H1 (cell line): ENCODE data around the gene PDXDC1. TPM values are rescaled to one million over a fixed set of nuclear protein-coding genes. Genes with fewer than 3 reads are reported as not detected.
"Not testable (repeated sequence)": the region's sequence is repeated elsewhere in the genome, so short reads cannot be mapped to it uniquely, and the experiment has no call there.

Experiments
- CTCF ChIA-PET: fragments of 300-600 bp; sonication (Branson Sonifier 250); formaldehyde crosslinking; loops from one replicate; lab custom pipeline; 2021; ENCODE audit not compliant: partially characterized antibody; lab: Charles Lee
- POLR2A ChIA-PET: fragments of 300-600 bp; sonication (Branson Sonifier 250); formaldehyde crosslinking; loops from one replicate; lab custom pipeline; 2021; ENCODE audit warnings: inconsistent platforms; ENCODE audit not compliant: partially characterized antibody; lab: Charles Lee
- DNase-seq, 2 experiments: peaks; one replicate each; pipeline versions ENCODE4 v3.0.0 to v3.0.0-alpha.2; 2010 to 2022; ENCODE audit warnings: low spot score in 2 of 2, low read depth in 1 of 2, mixed read lengths in 1 of 2
- FAIRE-seq: peaks from 2 replicates; lab custom pipeline; 2011; peaks lifted over from hg19 to GRCh38; lab: Jason Lieb, UNC
- H2AFZ ChIP-seq: 2 replicates; pipeline ENCODE4 v1.8.1; 2012; ENCODE audit warnings: low read length, inconsistent platforms
- H2AK5ac ChIP-seq: 2 replicates; pipeline ENCODE4 v1.6.1; 2013; ENCODE audit warnings: low read depth, low read length
- H2BK120ac ChIP-seq: replicated peaks from 2 replicates; pipeline ENCODE3; 2013; ENCODE audit warnings: low read depth, low read length, inconsistent platforms
- H2BK12ac ChIP-seq: 2 replicates; pipeline ENCODE4 v1.6.1; 2013; ENCODE audit warnings: low read depth, low read length
- H2BK15ac ChIP-seq: 2 replicates; pipeline ENCODE4 v1.6.1; 2013; ENCODE audit warnings: low read length
- H2BK20ac ChIP-seq: 2 replicates; pipeline ENCODE4 v1.6.1; 2013; ENCODE audit warnings: low read length
- H2BK5ac ChIP-seq: 2 replicates; pipeline ENCODE4 v1.6.1; 2013; ENCODE audit warnings: low read depth, low read length
- H3K14ac ChIP-seq: 2 replicates; pipeline ENCODE4 v1.6.1; 2013; ENCODE audit warnings: inconsistent platforms; ENCODE audit not compliant: insufficient read length
- H3K18ac ChIP-seq: 2 replicates; pipeline ENCODE4 v1.6.1; 2013; ENCODE audit warnings: low read length; ENCODE audit errors: extremely low read depth
- H3K23ac ChIP-seq: 2 replicates; pipeline ENCODE4 v1.6.1; 2013; ENCODE audit warnings: inconsistent platforms; ENCODE audit not compliant: insufficient read length
- H3K23me2 ChIP-seq: 2 replicates; pipeline ENCODE4 v1.6.1; 2013; ENCODE audit warnings: low read depth, low read length
- H3K27ac ChIP-seq: 2 replicates; pipeline ENCODE4 v1.6.1; 2011; ENCODE audit warnings: low read depth, low read length, inconsistent platforms
- H3K27me3 ChIP-seq, 4 experiments: replicated peaks in 1 of 4; 1 replicate in 1 of 4; 2 replicates in 3 of 4; pipeline versions ENCODE4 v1.6.1 to v1.8.1; 2011 to 2013; ENCODE audit warnings: low read length in 3 of 4, mild to moderate bottlenecking in 3 of 4, inconsistent platforms in 2 of 4, mixed read lengths in 2 of 4, moderate library complexity in 1 of 4; ENCODE audit not compliant: control insufficient read depth in 3 of 4, insufficient read depth in 3 of 4; ENCODE audit errors: extremely low read depth in 1 of 4
- H3K36me3 ChIP-seq, 4 experiments: 2 replicates each; pipeline versions ENCODE4 v1.6.1 to v1.8.1; 2011 to 2013; ENCODE audit warnings: mild to moderate bottlenecking in 4 of 4, low read length in 3 of 4, moderate library complexity in 2 of 4, control low read depth in 1 of 4, inconsistent platforms in 1 of 4; ENCODE audit not compliant: insufficient read depth in 4 of 4, control insufficient read depth in 2 of 4
- H3K4ac ChIP-seq: replicated peaks from 2 replicates; pipeline ENCODE3; 2013; ENCODE audit warnings: low read length, low read depth, mixed read lengths, inconsistent platforms; ENCODE audit not compliant: insufficient read length
- H3K4me1 ChIP-seq, 4 experiments: replicated peaks in 1 of 4; 1 replicate in 1 of 4; 2 replicates in 3 of 4; pipeline versions ENCODE4 v1.6.1 to v1.8.1; 2011 to 2013; ENCODE audit warnings: low read length in 3 of 4, inconsistent platforms in 2 of 4, mixed read lengths in 1 of 4; ENCODE audit not compliant: insufficient read depth in 4 of 4, control insufficient read depth in 3 of 4
- H3K4me2 ChIP-seq, 2 experiments: 2 replicates each; pipeline versions ENCODE4 v1.6.1 to v1.8.1; 2011 to 2013; ENCODE audit warnings: low read depth in 2 of 2, low read length in 2 of 2, control low read depth in 1 of 2, inconsistent platforms in 1 of 2, mild to moderate bottlenecking in 1 of 2; ENCODE audit not compliant: insufficient read depth in 1 of 2
- H3K4me3 ChIP-seq, 4 experiments: fragments of 200-600, 300-600 bp in 1 of 4; sonication (generic), shearing (Covaris generic), sonication (Bioruptor Twin) in 1 of 4; 2 replicates each; pipeline versions ENCODE4 v1.5.1 to v1.8.1; 2011 to 2016; ENCODE audit warnings: low read length in 4 of 4, low read depth in 3 of 4, control low read depth in 2 of 4, inconsistent platforms in 2 of 4, mild to moderate bottlenecking in 2 of 4, mixed read lengths in 1 of 4, moderate library complexity in 1 of 4; ENCODE audit not compliant: insufficient read depth in 2 of 4; ENCODE audit errors: extremely low read depth in 1 of 4
- H3K56ac ChIP-seq: replicated peaks from 2 replicates; pipeline ENCODE3; 2013; ENCODE audit warnings: low read depth, mild to moderate bottlenecking, mixed read lengths, low read length, inconsistent platforms; ENCODE audit not compliant: insufficient read length
- H3K79me1 ChIP-seq: 2 replicates; pipeline ENCODE4 v1.6.1; 2013; ENCODE audit warnings: low read depth, low read length, control low read depth
- H3K79me2 ChIP-seq, 2 experiments: 2 replicates each; pipeline versions ENCODE4 v1.6.1 to v1.8.1; 2012 to 2013; ENCODE audit warnings: low read length in 2 of 2, mild to moderate bottlenecking in 2 of 2, inconsistent platforms in 1 of 2; ENCODE audit not compliant: insufficient read depth in 2 of 2, control insufficient read depth in 1 of 2
- H3K9ac ChIP-seq, 4 experiments: replicated peaks in 1 of 4; 1 replicate in 1 of 4; 2 replicates in 3 of 4; pipeline versions ENCODE4 v1.6.1 to v1.8.1; 2011 to 2013; ENCODE audit warnings: low read depth in 3 of 4, low read length in 3 of 4, control low read depth in 2 of 4, mild to moderate bottlenecking in 2 of 4, moderate library complexity in 2 of 4, inconsistent platforms in 1 of 4; ENCODE audit errors: extremely low read depth in 1 of 4
- H3K9me3 ChIP-seq, 2 experiments: 2 replicates each; pipeline versions ENCODE4 v1.6.1 to v1.8.1; 2012 to 2013; ENCODE audit warnings: mild to moderate bottlenecking in 2 of 2, moderate library complexity in 2 of 2, control low read depth in 1 of 2, inconsistent platforms in 1 of 2, low read depth in 1 of 2, low read length in 1 of 2, mixed read lengths in 1 of 2; ENCODE audit not compliant: insufficient read depth in 2 of 2
- H4K20me1 ChIP-seq, 2 experiments: replicated peaks in 1 of 2; 2 replicates each; pipeline versions ENCODE3 to v1.8.1; 2011 to 2013; ENCODE audit warnings: inconsistent platforms in 2 of 2, low read length in 2 of 2, mild to moderate bottlenecking in 1 of 2; ENCODE audit not compliant: insufficient read depth in 2 of 2, control insufficient read depth in 1 of 2
- H4K5ac ChIP-seq: 2 replicates; pipeline ENCODE4 v1.6.1; 2013; ENCODE audit warnings: low read length, low read depth, mixed read lengths, inconsistent platforms; ENCODE audit not compliant: insufficient read length
- H4K8ac ChIP-seq: 2 replicates; pipeline ENCODE4 v1.8.0; 2013; ENCODE audit warnings: mild to moderate bottlenecking, moderate library complexity, low read length, inconsistent platforms; ENCODE audit not compliant: insufficient read depth; ENCODE audit errors: extremely low read depth
- H4K91ac ChIP-seq: replicated peaks from 2 replicates; pipeline ENCODE3; 2013; ENCODE audit warnings: low read length, mixed read lengths, inconsistent platforms; ENCODE audit not compliant: insufficient read length
- WGBS, 2 experiments: shearing (Covaris generic) in 1 of 2; methylation state at CpG; one replicate each; pipeline versions ENCODE4 v1.1.6 to v1.1.7; 2013 to 2015; ENCODE audit warnings: low lambda C conversion rate in 2 of 2, mixed read lengths in 2 of 2, inconsistent platforms in 1 of 2, low coverage in 1 of 2, missing lambda C conversion rate in 1 of 2; ENCODE audit not compliant: insufficient replicate concordance in 2 of 2, insufficient coverage in 1 of 2, insufficient read length in 1 of 2; ENCODE audit errors: extremely low coverage in 1 of 2, missing lambda C conversion rate in 1 of 2; 5-methylcytosine and 5-hydroxymethylcytosine counted together
- polyA plus RNA-seq, 7 experiments: library from polyadenylated mRNA; depleted of rRNA in 3 of 7; stranded (reverse) in 5 of 7; unstranded in 2 of 7; fragments of >200 nt in 5 of 7; fragments of 200-250 nt in 2 of 7; gene quantifications; 1 replicate in 5 of 7; 2 replicates in 1 of 7; 4 replicates in 1 of 7; pipeline versions ENCODE4 v1.2.1 to v1.2.3, GENCODE V29; 2011 to 2013; ENCODE audit warnings: missing spikeins in 2 of 7, mixed read lengths in 2 of 7
- total RNA-seq: library from RNA; stranded (reverse); fragmentation: NEBNext Ultra II Directional; extraction: Animal tissue kit (Norgen Biotek cat#: 25700); gene quantifications from 2 replicates; pipeline ENCODE4 v1.2.1, GENCODE V29; 2021

Gene PDXDC1
- total and polyA plus RNA-seq, 2 of the 8 experiments (the other 6 are each of a cell fraction or from before 2014, with no cell fraction given): 56.6 to 118 TPM

DNA sequence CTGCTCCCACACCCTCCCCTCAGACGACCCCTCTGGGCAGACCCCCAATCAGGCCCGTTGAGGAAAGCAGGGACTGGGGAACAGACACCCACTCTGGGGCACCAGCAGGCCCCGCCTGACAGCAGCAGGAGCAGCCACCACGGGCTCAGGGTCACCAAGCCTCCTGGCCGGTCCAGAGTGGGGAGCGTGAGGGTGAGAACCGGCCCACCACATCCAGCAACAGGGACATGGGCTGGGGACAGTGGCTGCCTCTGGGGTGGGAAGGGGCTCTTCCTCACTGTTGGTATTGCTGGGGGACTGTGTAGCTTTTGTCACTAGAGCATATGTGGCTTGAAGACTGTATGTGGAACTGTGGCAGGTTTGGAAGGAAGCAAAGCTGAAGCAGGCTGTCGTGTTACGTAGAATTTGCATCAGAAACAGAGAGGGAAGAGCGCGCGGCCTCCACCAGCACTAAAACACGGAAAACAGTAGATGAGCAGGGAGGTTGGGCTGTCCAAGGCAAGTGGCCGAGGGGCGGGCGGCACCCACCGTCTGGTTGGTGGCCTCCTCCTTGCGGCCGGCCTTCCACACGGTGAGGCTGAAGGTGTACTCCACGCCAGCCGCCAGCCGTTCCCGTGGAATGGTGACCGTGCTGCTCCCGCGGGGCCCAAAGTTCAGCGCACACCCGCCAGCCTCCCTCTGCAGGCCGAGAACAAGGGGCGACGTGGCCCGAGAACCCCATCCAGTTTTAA lies 160.1 kb downstream of the PDXDC1 start:
- not testable (repeated sequence) for H2BK120ac ChIP-seq

More for the DNA sequence above, 160.1 kb downstream of the PDXDC1 start:
- FAIRE-seq, H3K79me1 ChIP-seq, H2BK20ac ChIP-seq, H4K91ac ChIP-seq, H3K23me2 ChIP-seq, H4K5ac ChIP-seq, CTCF ChIA-PET, H2AFZ ChIP-seq, H3K4me3 ChIP-seq, H3K14ac ChIP-seq, H3K4ac ChIP-seq, H3K56ac ChIP-seq, H4K8ac ChIP-seq, H3K27ac ChIP-seq, H3K18ac ChIP-seq, POLR2A ChIA-PET, H3K27me3 ChIP-seq, H2BK5ac ChIP-seq, H3K79me2 ChIP-seq, H3K9me3 ChIP-seq, H2BK12ac ChIP-seq, H3K23ac ChIP-seq, DNase-seq, H3K4me1 ChIP-seq, H4K20me1 ChIP-seq, H3K4me2 ChIP-seq, H2BK15ac ChIP-seq, H3K9ac ChIP-seq, H2AK5ac ChIP-seq: not testable (repeated sequence)
- H3K36me3 ChIP-seq: peaks cover 0 to 25% (median 3%) of the 10 kb centered on the region in 4 experiments; a peak in 2 of 8 replicates
- WGBS, 2 experiments: 91% methylated on average over 7 of the region's 33 CpGs; no CpG with 5 or more reads in 1 of the 2 experiments
